Measurements from ENCODE around the gene OR4K17.
"Not testable (repeated sequence)": the region's sequence is repeated elsewhere in the genome, so short reads cannot be mapped to it uniquely, and the experiment has no call there.

OR4K17 gene

DNA sequence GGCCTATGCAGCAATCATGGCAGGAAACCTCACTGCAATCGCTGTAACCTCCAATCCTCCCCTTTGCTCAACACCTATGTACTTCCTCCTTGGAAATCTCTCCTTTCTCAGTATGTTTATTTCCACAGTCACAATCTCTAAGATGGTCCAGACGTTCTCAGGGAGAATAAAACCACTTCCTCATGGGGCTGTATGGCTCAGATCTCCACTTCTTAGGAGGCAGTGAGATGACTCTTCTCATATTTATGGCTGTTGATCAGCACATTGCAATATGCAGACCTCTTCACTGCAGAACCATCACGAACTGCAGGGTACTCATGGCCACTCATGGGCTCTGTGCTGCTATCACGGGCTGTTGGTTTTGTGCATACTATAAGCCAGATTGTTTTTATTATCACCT, 17.1 kb upstream of the OR4K17 start (continued):
- TF ChIP-seq PRDM4 (tag by site-specific recombination; IDR thresholded peaks at IDR 0.05): no peak
- TF ChIP-seq ZNF138 (tag by site-specific recombination; IDR thresholded peaks at IDR 0.05; ENCODE audit: borderline replicate concordance): no peak
- no peak for TF ChIP-seq ZNF280D (tag by site-specific recombination; IDR thresholded peaks at IDR 0.05)
- TF ChIP-seq ZNF777 (tag by site-specific recombination; IDR thresholded peaks at IDR 0.05; ENCODE audit: borderline replicate concordance): no peak
- TF ChIP-seq ZNF155 (tag by site-specific recombination; IDR thresholded peaks at IDR 0.05): no peak

GRCh38 chr14:20098926-20099770, 11.4 kb upstream of the OR4K17 start:
- H3K9me3 ChIP-seq (ENCODE audit: control insufficient read depth, insufficient read depth, low read depth, low read length); H3K27ac ChIP-seq (ENCODE audit: extremely low read depth, low read depth, low read length); POLR2A ChIA-PET; CTCF ChIA-PET; H3K4me3 ChIP-seq (ENCODE audit: low read depth, low read length); H3K36me3 ChIP-seq (ENCODE audit: control insufficient read depth in 2 of 2, insufficient read depth in 1 of 2, low read length in 2 of 2); H3K4me1 ChIP-seq (ENCODE audit: control insufficient read depth, insufficient read depth, low read length): not testable (repeated sequence)

DNA sequence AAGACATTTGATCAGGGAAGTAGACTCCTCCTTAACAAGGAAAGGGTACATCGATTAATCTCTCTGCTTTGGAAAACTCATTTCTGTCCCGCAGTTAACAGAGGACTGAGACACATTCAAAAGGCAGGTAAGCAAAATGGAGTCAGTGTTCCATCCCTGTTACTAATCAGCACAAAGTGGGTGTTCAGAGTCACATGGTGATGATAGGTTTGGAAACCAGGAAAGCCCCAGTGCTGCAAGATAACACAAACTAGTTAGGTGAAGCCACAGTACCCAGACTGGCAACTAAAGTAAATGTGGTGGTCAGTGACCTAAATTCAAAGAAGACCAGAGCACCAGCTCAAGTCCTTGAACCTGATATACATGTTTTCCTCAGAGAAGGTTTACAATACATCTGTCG, 1.8 kb downstream of the OR4K17 start:
- ChIA-PET POLR2A (no interaction called here), CTCF (interaction anchor here (0.6 kb wide), 1 partner anchor 419 kb away, joined by 3 read pairs; no protein-coding TSS in a partner anchor)
- no peak for TF ChIP-seq GLI2 (tag by site-specific recombination; IDR thresholded peaks at IDR 0.05; ENCODE audit: borderline replicate concordance, low read depth)
- TF ChIP-seq, protein P1, sequence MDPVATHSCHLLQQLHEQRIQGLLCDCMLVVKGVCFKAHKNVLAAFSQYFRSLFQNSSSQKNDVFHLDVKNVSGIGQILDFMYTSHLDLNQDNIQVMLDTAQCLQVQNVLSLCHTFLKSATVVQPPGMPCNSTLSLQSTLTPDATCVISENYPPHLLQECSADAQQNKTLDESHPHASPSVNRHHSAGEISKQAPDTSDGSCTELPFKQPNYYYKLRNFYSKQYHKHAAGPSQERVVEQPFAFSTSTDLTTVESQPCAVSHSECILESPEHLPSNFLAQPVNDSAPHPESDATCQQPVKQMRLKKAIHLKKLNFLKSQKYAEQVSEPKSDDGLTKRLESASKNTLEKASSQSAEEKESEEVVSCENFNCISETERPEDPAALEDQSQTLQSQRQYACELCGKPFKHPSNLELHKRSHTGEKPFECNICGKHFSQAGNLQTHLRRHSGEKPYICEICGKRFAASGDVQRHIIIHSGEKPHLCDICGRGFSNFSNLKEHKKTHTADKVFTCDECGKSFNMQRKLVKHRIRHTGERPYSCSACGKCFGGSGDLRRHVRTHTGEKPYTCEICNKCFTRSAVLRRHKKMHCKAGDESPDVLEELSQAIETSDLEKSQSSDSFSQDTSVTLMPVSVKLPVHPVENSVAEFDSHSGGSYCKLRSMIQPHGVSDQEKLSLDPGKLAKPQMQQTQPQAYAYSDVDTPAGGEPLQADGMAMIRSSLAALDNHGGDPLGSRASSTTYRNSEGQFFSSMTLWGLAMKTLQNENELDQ (tag by site-specific recombination; IDR thresholded peaks at IDR 0.05; ENCODE audit: low read depth): no peak
- no peak for TF ChIP-seq ZNF302 (tag by site-specific recombination; IDR thresholded peaks at IDR 0.05; ENCODE audit: low read depth)
- no peak for TF ChIP-seq ZNF138 (tag by site-specific recombination; IDR thresholded peaks at IDR 0.05; ENCODE audit: borderline replicate concordance)
- TF ChIP-seq ZNF785 (tag by site-specific recombination; IDR thresholded peaks at IDR 0.05): no peak
- TF ChIP-seq ZBTB8A (tag by site-specific recombination; IDR thresholded peaks at IDR 0.05): no peak
- TF ChIP-seq ZNF23 (tag by site-specific recombination; IDR thresholded peaks at IDR 0.05; ENCODE audit: borderline replicate concordance): no peak
- no peak for TF ChIP-seq ZNF221 (tag by site-specific recombination; IDR thresholded peaks at IDR 0.05; ENCODE audit: borderline replicate concordance)
- TF ChIP-seq ZBTB7A (tag by site-specific recombination; IDR thresholded peaks at IDR 0.05; ENCODE audit: low read depth): no peak
- TF ChIP-seq ZNF561 (tag by site-specific recombination; IDR thresholded peaks at IDR 0.05; ENCODE audit: borderline replicate concordance): no peak
- TF ChIP-seq ZNF169 (tag by site-specific recombination; IDR thresholded peaks at IDR 0.05): no peak
- TF ChIP-seq ZNF664 (tag by site-specific recombination; IDR thresholded peaks at IDR 0.05): no peak
- no peaks in the 10 kb centered on the region for H3K9me3 ChIP-seq (ENCODE audit: control insufficient read depth, insufficient read depth, low read depth, low read length)
- H3K4me3 ChIP-seq (ENCODE audit: low read depth, low read length): no peak overlapping the region
- no peaks in the 10 kb centered on the region for H3K36me3 ChIP-seq (ENCODE audit: control insufficient read depth in 2 of 2, insufficient read depth in 1 of 2, low read length in 2 of 2)
- H3K27ac ChIP-seq (ENCODE audit: extremely low read depth, low read depth, low read length): no peak overlapping the region
- no peaks in the 10 kb centered on the region for H3K4me1 ChIP-seq (ENCODE audit: control insufficient read depth, insufficient read depth, low read length)

All from HEK293 (cell line).